ENCODE measurements around the gene CCDC38.

CCDC38 gene

GRCh38 chr12:95955549-95956159, 13.2 kb upstream of the CCDC38 start:
- TF ChIP-seq, protein P1, sequence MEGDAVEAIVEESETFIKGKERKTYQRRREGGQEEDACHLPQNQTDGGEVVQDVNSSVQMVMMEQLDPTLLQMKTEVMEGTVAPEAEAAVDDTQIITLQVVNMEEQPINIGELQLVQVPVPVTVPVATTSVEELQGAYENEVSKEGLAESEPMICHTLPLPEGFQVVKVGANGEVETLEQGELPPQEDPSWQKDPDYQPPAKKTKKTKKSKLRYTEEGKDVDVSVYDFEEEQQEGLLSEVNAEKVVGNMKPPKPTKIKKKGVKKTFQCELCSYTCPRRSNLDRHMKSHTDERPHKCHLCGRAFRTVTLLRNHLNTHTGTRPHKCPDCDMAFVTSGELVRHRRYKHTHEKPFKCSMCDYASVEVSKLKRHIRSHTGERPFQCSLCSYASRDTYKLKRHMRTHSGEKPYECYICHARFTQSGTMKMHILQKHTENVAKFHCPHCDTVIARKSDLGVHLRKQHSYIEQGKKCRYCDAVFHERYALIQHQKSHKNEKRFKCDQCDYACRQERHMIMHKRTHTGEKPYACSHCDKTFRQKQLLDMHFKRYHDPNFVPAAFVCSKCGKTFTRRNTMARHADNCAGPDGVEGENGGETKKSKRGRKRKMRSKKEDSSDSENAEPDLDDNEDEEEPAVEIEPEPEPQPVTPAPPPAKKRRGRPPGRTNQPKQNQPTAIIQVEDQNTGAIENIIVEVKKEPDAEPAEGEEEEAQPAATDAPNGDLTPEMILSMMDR (IDR thresholded peaks at IDR 0.05; ENCODE audit: borderline replicate concordance, control extremely low read depth, extremely low read depth, insufficient read depth, missing control alignments) = no peak
- in situ Hi-C loops (cut with MboI; ENCODE audit: low sequenced_read_pairs, unreplicated experiment) = no loop called here
- DNase-seq (ENCODE audit: low spot score) = no peak

DNA sequence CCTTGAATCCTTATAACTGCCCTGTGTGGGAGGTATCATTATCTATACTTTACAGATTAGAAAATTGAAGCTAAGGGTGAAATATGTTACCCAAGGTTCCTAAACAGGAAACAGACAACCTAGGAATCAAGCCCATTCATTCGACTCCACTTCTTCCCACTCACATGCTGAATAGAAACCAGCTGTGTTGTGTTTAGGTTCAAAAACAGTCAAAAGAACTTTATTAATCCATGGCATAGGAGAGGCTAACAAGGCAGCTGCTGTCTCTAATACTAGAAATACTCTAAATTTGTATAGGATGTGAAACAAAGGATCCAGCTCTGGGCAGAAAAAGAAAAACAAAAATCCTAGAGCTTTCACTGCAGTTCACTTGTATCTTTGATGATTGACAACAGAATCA, 10.6 kb upstream of the CCDC38 start:
- TF ChIP-seq, protein P1 (IDR thresholded peaks at IDR 0.05; ENCODE audit: borderline replicate concordance, control extremely low read depth, extremely low read depth, insufficient read depth, missing control alignments) = no peak
- in situ Hi-C loops (cut with MboI; ENCODE audit: low sequenced_read_pairs, unreplicated experiment) = no loop called here
- DNase-seq (ENCODE audit: low spot score) = no peak

DNA sequence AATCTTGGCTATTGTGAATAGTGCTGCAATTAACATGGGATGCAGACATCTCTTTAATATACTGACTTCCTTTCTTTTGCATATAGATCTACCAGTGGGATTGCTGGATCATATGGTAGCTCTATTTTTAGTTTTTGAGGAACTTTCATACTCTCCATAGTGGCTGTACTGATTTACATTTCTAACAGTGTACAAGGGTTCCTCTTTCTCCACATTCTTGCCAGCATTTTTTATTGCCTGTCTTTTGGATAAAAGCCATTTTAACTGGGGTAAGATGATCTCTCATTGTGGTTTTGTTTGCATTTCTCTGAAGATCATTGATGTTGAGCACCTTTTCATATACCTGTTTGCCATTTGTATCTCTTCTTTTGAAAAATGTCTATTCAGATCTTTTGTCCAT, 9.1 kb upstream of the CCDC38 start:
- TF ChIP-seq, protein P1 (IDR thresholded peaks at IDR 0.05; ENCODE audit: borderline replicate concordance, control extremely low read depth, extremely low read depth, insufficient read depth, missing control alignments) = no peak
- in situ Hi-C loops (cut with MboI; ENCODE audit: low sequenced_read_pairs, unreplicated experiment) = no loop called here
- no peak for DNase-seq (ENCODE audit: low spot score)

DNA sequence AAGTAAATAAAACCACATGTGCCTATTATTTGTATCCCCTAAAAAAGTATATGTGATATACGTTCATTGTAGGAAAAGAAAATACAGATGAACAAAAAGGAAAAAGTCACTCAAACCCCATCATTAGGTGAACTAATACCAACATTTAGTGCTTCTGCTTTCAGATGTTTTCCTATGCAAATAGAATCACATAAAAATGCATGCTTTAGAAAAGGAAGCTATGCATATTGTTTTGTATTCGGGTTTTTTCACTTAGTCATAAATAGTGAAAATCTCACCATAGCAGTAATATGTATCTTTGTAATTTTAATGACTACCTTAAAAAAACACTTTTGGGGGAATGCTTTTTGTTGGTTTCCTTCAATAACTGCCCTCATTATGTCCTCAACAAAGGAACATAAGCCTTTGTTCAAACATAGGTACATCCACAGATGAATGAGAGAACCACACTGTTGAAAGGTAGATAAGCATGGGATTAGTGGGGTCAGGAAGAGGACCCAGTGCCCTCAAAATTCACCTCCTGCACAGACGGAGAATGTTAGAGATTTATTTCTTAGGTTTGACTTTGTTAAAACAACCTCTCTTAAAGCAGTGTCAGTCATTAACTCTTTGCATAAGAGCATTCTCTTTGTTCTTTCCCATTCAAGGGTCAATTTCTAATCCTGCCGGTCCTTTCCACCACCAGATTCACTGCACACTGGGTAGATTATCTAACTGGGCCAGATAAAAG, 7.2 kb upstream of the CCDC38 start:
- TF ChIP-seq, protein P1 (IDR thresholded peaks at IDR 0.05; ENCODE audit: borderline replicate concordance, control extremely low read depth, extremely low read depth, insufficient read depth, missing control alignments) = no peak
- no peak for DNase-seq (ENCODE audit: low spot score)
- in situ Hi-C loops (cut with MboI; ENCODE audit: low sequenced_read_pairs, unreplicated experiment) = no loop called here

DNA sequence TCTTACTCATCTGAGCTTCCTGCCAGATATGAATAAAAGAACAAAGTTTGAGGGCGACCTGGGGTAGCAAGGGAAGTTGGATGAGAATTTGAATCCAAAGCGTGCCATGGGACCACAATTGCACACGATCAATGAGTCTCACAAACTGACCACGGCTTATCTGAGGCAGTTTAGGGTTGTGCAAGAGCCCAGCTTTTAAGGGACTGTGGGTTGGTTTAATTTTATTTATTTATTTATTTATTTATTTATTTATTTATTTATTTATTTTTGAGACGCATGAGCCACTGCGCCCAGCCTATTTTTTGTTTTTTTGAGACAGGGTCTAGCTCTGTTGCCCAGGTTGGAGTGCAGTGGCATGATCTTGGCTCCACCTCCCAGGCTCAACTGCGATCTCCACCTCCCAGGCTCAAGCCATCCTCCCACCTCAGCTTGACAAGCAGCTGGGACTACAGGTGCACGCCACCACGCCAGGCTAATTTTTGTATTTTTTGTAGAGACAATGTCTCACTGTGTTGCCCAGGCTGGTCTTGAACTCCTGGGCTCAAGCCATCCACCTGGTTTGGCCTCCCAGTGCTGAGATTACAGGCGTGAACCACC, 1.8 kb upstream of the CCDC38 start:
- TF ChIP-seq, protein P1 (IDR thresholded peaks at IDR 0.05; ENCODE audit: borderline replicate concordance, control extremely low read depth, extremely low read depth, insufficient read depth, missing control alignments) = no peak
- no peak for DNase-seq (ENCODE audit: low spot score)
- in situ Hi-C loops (cut with MboI; ENCODE audit: low sequenced_read_pairs, unreplicated experiment) = no loop called here

DNA sequence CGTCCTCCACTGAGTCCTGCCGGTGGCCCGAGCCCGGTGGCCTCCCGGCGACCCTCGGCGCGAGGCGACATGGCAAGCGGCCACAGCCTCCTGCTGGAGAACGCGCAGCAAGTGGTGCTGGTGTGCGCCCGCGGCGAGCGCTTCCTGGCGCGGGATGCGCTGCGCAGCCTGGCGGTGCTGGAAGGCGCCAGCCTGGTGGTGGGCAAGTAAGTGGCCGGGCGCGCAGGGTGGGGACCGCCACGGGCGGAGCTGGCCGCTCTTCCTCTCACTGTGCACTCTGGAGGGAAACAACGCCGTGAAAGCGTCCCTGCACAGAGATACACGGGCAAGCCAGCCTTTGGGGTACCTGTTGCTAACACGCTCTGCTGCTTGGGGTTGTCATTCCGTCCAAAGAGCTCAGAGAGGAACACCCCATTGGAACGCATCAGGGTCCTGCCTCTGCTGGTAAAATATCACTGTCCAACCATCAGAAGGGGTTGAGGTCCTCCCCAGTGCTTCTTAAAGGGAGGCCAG, 972 bp upstream of the CCDC38 start, which contains the start of gene AMDHD1:
Gene AMDHD1, plus strand, starts transcription at position 2 of the 513 bp plus-strand sequence. Its CDS starts 68 bp downstream, at position 70.
- in situ Hi-C loops (cut with MboI; ENCODE audit: low sequenced_read_pairs, unreplicated experiment) = no loop called here
- TF ChIP-seq, protein P1 (IDR thresholded peaks at IDR 0.05; ENCODE audit: borderline replicate concordance, control extremely low read depth, extremely low read depth, insufficient read depth, missing control alignments) = no peak
- peak; percentile 77 for DNase-seq (ENCODE audit: low spot score)

All from GM13976 (cell line).